OCI-LY3 (cell line): Measurements from ENCODE around the gene HCRTR2.

Experiments used
- H2AFZ ChIP-seq: fragments of 200-600, 300-600 bp; shearing (Covaris generic); 2 replicates; pipeline ENCODE4 v1.6.0; 2014; ENCODE audit warnings: antibody characterized with exemption, low read depth, low read length
- H3K27ac ChIP-seq: fragments of 200-600, 300-600 bp; sonication (generic); 2 replicates; pipeline ENCODE4 v1.5.1; 2014; ENCODE audit warnings: mild to moderate bottlenecking, low read length, moderate library complexity, mixed read lengths
- H3K27me3 ChIP-seq: fragments of 200-600, 300-600 bp; sonication (generic); 2 replicates; pipeline ENCODE4 v1.6.1; 2014; ENCODE audit warnings: low read depth, low read length, mixed read lengths
- H3K36me3 ChIP-seq: fragments of 200-600, 300-600 bp; sonication (generic); replicated peaks from 2 replicates; pipeline ENCODE3; 2014; ENCODE audit warnings: low read depth, low read length, mixed read lengths
- H3K4me1 ChIP-seq: fragments of 300-600, 200-600 bp; sonication (generic); 2 replicates; pipeline ENCODE4 v1.6.1; 2014; ENCODE audit warnings: low read length, mixed read lengths
- H3K4me2 ChIP-seq: fragments of 200-600, 300-600 bp; sonication (generic); 2 replicates; pipeline ENCODE4 v1.6.1; 2014; ENCODE audit warnings: low read length, mixed read lengths
- H3K4me3 ChIP-seq: fragments of 300-600, 200-600 bp; sonication (generic); 2 replicates; pipeline ENCODE4 v1.5.1; 2014; ENCODE audit warnings: antibody characterized with exemption, mild to moderate bottlenecking, low read length, moderate library complexity
- H3K79me2 ChIP-seq: fragments of 300-600, 200-600 bp; shearing (Covaris generic); 2 replicates; pipeline ENCODE4 v1.6.1; 2014; ENCODE audit warnings: mild to moderate bottlenecking, low read length, mixed read lengths
- H3K9ac ChIP-seq: fragments of 300-600, 200-600 bp; shearing (Covaris generic); 2 replicates; pipeline ENCODE4 v1.6.0; 2014; ENCODE audit warnings: mild to moderate bottlenecking, low read length, moderate library complexity
- H3K9me3 ChIP-seq: fragments of 200-600, 300-600 bp; shearing (Covaris generic); 2 replicates; pipeline ENCODE4 v1.6.1; 2014; ENCODE audit warnings: low read length, mixed read lengths; ENCODE audit not compliant: insufficient read depth
- H4K20me1 ChIP-seq: fragments of 200-600, 300-600 bp; sonication (generic); 2 replicates; pipeline ENCODE4 v1.6.1; 2016; ENCODE audit warnings: low read length, mixed read lengths; ENCODE audit not compliant: insufficient read depth
- EZH2phosphoT487 ChIP-seq: fragments of 200-600 bp; shearing (Covaris generic); IDR thresholded peaks from 2 replicates; pipeline ENCODE4 v1.6.1; 2018; ENCODE audit warnings: antibody characterized with exemption, mixed run types, low read depth
- TF ChIP-seq, protein P1 (sequence below): fragments of 200-600, 300-600 bp; sonication (generic); IDR thresholded peaks from 2 replicates; pipeline ENCODE4 v1.5.1; 2014; ENCODE audit warnings: antibody characterized with exemption, low read length, low read depth

Gene HCRTR2

DNA sequence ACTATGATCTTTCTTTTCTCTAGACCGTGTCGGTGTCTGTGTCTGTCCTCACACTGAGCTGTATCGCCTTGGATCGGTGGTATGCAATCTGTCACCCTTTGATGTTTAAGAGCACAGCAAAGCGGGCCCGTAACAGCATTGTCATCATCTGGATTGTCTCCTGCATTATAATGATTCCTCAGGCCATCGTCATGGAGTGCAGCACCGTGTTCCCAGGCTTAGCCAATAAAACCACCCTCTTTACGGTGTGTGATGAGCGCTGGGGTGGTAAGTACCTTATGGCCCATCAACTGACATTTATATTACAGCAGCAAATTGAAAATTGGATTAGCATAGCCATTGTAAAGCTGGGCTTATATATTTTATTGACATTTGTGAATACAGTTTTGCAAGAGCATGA lies 80.8 kb downstream of the HCRTR2 start:
- Histone ChIP-seq H3K36me3 (no peaks in the 10 kb centered on the region), H3K9ac (no peak overlapping the region)

DNA sequence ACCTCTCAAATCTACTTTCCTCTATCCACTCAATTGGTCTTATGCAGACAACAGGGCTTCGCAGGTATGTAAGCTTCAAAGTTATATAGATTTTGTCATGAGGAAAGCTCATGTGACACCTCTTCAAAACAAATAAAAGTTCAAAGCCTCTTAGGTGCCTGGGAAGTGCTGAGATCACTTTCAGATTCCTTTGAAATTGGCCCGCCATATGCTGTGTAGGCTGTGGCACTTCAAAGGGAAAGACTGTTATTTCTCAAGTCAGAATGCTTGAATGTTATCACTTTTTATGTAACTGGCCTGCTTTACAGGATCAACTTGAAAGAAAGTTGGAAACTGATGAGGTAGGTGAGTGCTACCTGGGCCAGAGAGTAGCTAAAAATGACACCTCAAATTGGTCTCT lies 85.9 kb downstream of the HCRTR2 start:
- peaks cover under 1% of the 10 kb centered on the region; the same call in 1 of the 2 replicates for H3K4me1 ChIP-seq
- no peak overlapping the region for H3K27ac ChIP-seq
- H3K36me3 ChIP-seq: no peaks in the 10 kb centered on the region
- H3K9ac ChIP-seq: no peak overlapping the region
- no peaks in the 10 kb centered on the region for H3K9me3 ChIP-seq
- no peak overlapping the region for H3K4me3 ChIP-seq
- no peak overlapping the region for H2AFZ ChIP-seq
- TF ChIP-seq, protein P1, sequence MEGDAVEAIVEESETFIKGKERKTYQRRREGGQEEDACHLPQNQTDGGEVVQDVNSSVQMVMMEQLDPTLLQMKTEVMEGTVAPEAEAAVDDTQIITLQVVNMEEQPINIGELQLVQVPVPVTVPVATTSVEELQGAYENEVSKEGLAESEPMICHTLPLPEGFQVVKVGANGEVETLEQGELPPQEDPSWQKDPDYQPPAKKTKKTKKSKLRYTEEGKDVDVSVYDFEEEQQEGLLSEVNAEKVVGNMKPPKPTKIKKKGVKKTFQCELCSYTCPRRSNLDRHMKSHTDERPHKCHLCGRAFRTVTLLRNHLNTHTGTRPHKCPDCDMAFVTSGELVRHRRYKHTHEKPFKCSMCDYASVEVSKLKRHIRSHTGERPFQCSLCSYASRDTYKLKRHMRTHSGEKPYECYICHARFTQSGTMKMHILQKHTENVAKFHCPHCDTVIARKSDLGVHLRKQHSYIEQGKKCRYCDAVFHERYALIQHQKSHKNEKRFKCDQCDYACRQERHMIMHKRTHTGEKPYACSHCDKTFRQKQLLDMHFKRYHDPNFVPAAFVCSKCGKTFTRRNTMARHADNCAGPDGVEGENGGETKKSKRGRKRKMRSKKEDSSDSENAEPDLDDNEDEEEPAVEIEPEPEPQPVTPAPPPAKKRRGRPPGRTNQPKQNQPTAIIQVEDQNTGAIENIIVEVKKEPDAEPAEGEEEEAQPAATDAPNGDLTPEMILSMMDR: no peak
- no peak for TF ChIP-seq EZH2phosphoT487
- no peak overlapping the region for H3K4me2 ChIP-seq
- H4K20me1 ChIP-seq: no peaks in the 10 kb centered on the region
- no peaks in the 10 kb centered on the region for H3K27me3 ChIP-seq
- no peaks in the 10 kb centered on the region for H3K79me2 ChIP-seq

More for the DNA sequence above, 80.8 kb downstream of the HCRTR2 start:
- H3K4me1 ChIP-seq: no peaks in the 10 kb centered on the region
- H3K27me3 ChIP-seq: no peaks in the 10 kb centered on the region
- no peak overlapping the region for H3K4me2 ChIP-seq
- no peak overlapping the region for H3K4me3 ChIP-seq
- TF ChIP-seq, protein P1: no peak
- TF ChIP-seq EZH2phosphoT487: no peak
- no peaks in the 10 kb centered on the region for H3K9me3 ChIP-seq
- no peaks in the 10 kb centered on the region for H3K79me2 ChIP-seq
- no peak overlapping the region for H3K27ac ChIP-seq
- no peaks in the 10 kb centered on the region for H4K20me1 ChIP-seq
- H2AFZ ChIP-seq: no peak overlapping the region

DNA sequence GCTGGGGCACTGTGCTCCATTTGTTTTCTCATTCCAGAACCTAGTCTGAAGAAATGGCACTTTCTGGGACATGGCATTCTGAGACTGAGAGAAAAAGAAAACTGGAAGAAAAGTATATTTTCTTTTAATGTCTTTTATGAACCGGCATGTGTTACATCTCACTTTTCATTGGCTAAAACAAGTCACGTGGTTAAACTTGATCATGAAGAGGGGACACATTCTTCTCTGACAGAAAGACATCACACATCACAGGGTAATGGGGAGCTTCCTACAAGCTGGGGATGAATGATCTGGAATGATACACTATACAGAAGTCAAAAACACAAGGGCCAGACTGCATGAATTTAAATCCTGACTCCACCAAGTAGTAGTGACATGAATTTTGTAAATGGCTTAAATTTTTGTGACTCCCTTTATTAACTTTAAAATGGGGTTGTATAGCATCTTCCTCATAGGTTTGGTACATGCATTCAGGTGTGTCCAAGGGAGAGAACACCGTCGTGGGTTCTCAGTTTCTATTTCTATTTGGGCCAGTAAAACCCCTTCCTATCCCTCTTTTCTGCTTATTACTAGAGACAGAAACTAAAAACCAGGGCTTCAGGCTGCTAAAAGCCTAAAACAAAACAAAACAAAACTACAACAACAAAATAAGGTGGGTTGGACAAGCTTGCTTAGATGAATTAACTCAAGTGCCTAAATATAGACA lies 91.2 kb downstream of the HCRTR2 start:
- no peak for TF ChIP-seq EZH2phosphoT487
- TF ChIP-seq, protein P1: no peak
- Histone ChIP-seq H3K4me2 (peak overlapping the region; percentile 23), H3K36me3 (no peaks in the 10 kb centered on the region), H3K9ac (no peak overlapping the region), H3K79me2 (no peaks in the 10 kb centered on the region), H3K27me3 (no peaks in the 10 kb centered on the region), H3K27ac (no peak overlapping the region), H2AFZ (no peak overlapping the region), H3K4me1 (peaks cover 11% of the 10 kb centered on the region), H4K20me1 (no peaks in the 10 kb centered on the region), H3K9me3 (no peaks in the 10 kb centered on the region), H3K4me3 (no peak overlapping the region)

DNA sequence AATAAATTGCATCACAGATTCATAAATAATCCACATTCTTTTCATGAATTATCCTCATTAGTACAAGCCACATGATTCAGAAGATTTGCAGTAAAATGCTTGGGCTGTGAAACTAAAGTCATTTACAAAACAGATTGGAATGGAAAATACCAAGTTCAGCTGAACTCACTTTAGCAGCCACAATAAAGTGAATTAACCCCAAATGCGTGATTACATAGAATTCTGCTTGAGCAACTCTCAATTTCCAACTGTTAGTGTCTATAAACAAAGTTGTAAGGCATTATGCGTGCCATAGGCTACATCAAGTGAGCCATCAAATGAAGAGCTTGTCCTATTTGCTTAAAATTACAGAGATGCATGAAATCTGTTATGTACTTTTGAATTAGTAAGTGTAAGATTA lies 92.6 kb downstream of the HCRTR2 start:
- no peak overlapping the region for H3K4me3 ChIP-seq
- no peaks in the 10 kb centered on the region for H3K79me2 ChIP-seq
- no peaks in the 10 kb centered on the region for H3K36me3 ChIP-seq
- no peak overlapping the region for H3K27ac ChIP-seq
- H2AFZ ChIP-seq: no peak overlapping the region
- no peaks in the 10 kb centered on the region for H3K9me3 ChIP-seq
- H3K4me2 ChIP-seq: no peak overlapping the region
- no peak overlapping the region for H3K9ac ChIP-seq
- peaks cover 11% of the 10 kb centered on the region for H3K4me1 ChIP-seq
- H4K20me1 ChIP-seq: no peaks in the 10 kb centered on the region
- TF ChIP-seq EZH2phosphoT487: no peak
- TF ChIP-seq, protein P1: no peak
- no peaks in the 10 kb centered on the region for H3K27me3 ChIP-seq
